T-helper 2 cell treated with Interferon-gamma antibody and Interleukin-4, amounts not matched to agents 100 ng/mL and 5 ng/mL, for 36 hours (primary cell): ENCODE data around the gene TMC4. TPM values are rescaled to one million over a fixed set of nuclear protein-coding genes. Genes with fewer than 3 reads are reported as not detected.

Experiments used
- intact Hi-C: fragments of 100-400 bp; cut with micrococcal nuclease; formaldehyde crosslinking; loops from one replicate; pipeline ENCODE4 v1.15.1; 2023
- total RNA-seq: library from RNA; stranded (reverse); gene quantifications from 2 replicates; pipeline ENCODE4 v1.2.3, GENCODE V29; 2022

Gene TMC4
- total RNA-seq, 1 donor from 2014 or later: 3.5 TPM

- intact Hi-C loops: no loop called here
These were observed 16.5 kb downstream of the TMC4 start for GRCh38 chr19:54156490-54156889.

GRCh38 chr19:54155694-54156093, 17.3 kb downstream of the TMC4 start:
- intact Hi-C loops: no loop called here

- intact Hi-C loops: no loop called here
These were observed 18.2 kb downstream of the TMC4 start for GRCh38 chr19:54154603-54155345.

GRCh38 chr19:54153731-54154326, 19.1 kb downstream of the TMC4 start:
- intact Hi-C loops: no loop called here

- intact Hi-C loops: no loop called here
These were observed 20.0 kb downstream of the TMC4 start for GRCh38 chr19:54152878-54153524.

- intact Hi-C loops: no loop called here
These were observed 20.7 kb downstream of the TMC4 start for GRCh38 chr19:54152267-54152666.

GRCh38 chr19:54151362-54152035, 21.5 kb downstream of the TMC4 start:
- intact Hi-C loops: no loop called here

GRCh38 chr19:54149021-54149812, 23.7 kb downstream of the TMC4 start:
- intact Hi-C loops: no loop called here

GRCh38 chr19:54148158-54148557, 24.8 kb downstream of the TMC4 start:
- intact Hi-C loops: no loop called here

- intact Hi-C loops: no loop called here
These were observed 25.3 kb downstream of the TMC4 start for GRCh38 chr19:54147676-54148075.

- intact Hi-C loops: no loop called here
These were observed 27.3 kb downstream of the TMC4 start for GRCh38 chr19:54145541-54146158.

- intact Hi-C loops: no loop called here
These were observed 30.7 kb downstream of the TMC4 start for GRCh38 chr19:54142166-54142780.

GRCh38 chr19:54141356-54141755, 31.6 kb downstream of the TMC4 start:
- intact Hi-C loops: no loop called here

- intact Hi-C loops: loop anchor here (5.0 to 10.0 kb wide), 2 partner anchors 324 to 1336 kb away; partner anchors contain the start of genes LENG9 and ZNF628
These were observed 34.3 kb downstream of the TMC4 start for GRCh38 chr19:54138489-54139256.

GRCh38 chr19:54137699-54138488, 35.1 kb downstream of the TMC4 start, which contains the start of gene CNOT3:
Gene CNOT3 (plus strand): TSS chr19:54137762. CDS start chr19:54142979, 5,217 bp downstream.
- intact Hi-C loops: loop anchor here (1.0 to 10.0 kb wide), 10 partner anchors 21 to 1337 kb away; partner anchors contain the start of genes LENG1, LENG8, LENG9 and NDUFA3

GRCh38 chr19:54136864-54137698, 35.9 kb downstream of the TMC4 start:
- intact Hi-C loops: loop anchor here (1.0 to 10.0 kb wide), 10 partner anchors 22 to 1338 kb away; partner anchors contain the start of genes LENG1, LENG8, LENG9 and NDUFA3
